ENCODE data around the gene KLRC3.
"Not testable (repeated sequence)": the region's sequence is repeated elsewhere in the genome, so short reads cannot be mapped to it uniquely, and the experiment has no call there.

Gene KLRC3

DNA sequence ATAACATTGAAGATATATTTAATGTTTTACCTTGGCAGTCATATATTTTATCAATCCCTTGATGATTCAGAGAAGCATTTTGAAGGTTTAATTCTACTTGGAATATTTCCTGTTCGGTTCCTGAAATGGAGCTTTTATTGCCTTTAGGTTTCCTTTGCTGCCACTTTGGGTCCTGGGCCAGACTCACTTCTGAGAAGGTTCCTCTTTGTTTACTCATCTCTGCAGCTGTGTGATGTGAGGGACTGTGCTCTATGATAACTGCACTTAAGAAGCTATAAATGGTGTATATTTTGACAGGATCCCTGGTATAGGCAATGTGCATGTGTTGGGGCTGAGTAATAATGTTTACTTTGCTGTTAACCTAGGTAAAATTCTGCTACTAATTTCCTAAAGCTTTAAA lies at the start of gene KLRC3:
Gene KLRC3 (minus strand): TSS at position 262 of the 400 bp plus-strand sequence. CDS start 45 bp downstream, at position 217.
- DNase-seq = not testable (repeated sequence)

DNA sequence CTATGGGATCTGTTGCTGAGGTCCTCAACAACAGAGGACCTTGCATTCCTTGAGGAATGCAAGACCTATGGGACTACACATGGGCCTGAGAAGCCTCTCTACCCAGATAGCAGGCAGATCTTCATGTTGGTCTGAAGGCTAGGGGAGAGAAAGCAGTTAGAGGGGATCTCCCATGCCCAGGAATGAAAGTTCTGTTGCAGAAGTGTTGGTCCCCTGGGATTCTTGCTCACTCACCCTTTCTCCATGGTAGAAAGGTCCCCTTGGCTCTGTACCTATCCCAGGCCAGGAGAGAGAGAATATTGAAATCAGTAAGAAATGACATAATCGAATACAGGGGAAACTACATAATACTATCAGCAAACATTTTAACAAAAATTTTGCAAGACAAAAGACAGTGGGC lies 49.3 kb upstream of the KLRC3 start:
- no peak for DNase-seq

DNA sequence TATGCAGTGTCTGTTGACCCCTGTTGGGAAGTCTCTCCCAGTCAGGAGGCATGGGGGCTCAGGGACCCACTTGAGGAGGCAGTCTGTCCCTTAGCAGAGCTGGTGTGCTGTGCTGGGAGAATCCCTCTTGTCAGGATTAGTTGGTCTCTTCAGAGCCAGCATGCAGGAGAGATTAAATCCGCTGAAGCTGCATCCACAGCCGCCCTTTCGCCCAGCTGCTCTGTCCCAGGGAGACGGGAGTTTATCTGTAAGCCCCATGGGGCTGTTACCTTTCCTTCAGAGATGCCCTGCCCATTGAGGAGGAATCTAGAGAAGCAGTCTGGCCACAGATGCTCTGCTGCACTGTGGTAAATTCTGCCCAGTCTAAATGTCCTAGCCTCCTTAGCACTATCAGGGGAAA lies 45.9 kb upstream of the KLRC3 start:
- no peak for DNase-seq

DNA sequence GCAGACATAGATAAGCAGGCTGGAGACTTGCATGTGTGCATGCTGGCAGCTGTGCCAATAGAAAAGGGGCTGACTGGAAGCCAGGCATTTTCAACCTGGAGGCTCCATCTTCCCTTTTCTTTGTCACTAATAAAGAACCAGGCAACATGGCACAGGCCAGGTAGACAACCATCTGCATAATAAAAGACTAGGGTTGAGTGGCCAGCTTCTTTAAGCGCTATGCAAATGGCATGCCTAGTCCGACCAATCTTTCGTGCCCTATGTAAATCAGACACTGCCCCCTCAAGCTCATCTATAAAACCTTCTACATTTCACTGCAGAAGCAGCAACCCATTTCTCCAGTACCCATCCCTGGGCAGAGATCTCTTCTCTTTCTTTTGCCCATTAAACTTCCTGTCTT lies 37.4 kb upstream of the KLRC3 start:
- no peak for DNase-seq

DNA sequence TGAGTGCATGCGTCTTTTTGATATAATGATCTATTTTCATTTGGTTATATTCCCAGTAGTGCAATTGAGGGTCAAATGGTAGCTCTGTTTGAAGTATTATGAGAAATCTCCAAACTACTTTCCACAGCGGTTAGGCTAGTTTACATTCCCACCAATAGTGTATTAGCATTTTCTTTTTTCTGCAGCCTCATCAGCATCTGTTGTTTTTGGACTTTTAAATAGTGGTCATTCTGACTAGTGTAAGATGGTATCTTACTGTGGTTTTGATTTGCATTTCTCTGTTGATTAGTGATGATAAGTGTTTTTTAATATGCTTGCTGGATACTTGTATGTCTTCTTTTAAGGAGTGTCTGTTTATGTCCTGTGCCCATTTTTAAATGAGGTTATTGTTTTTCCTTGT lies 36.5 kb upstream of the KLRC3 start:
- DNase-seq = no peak

DNA sequence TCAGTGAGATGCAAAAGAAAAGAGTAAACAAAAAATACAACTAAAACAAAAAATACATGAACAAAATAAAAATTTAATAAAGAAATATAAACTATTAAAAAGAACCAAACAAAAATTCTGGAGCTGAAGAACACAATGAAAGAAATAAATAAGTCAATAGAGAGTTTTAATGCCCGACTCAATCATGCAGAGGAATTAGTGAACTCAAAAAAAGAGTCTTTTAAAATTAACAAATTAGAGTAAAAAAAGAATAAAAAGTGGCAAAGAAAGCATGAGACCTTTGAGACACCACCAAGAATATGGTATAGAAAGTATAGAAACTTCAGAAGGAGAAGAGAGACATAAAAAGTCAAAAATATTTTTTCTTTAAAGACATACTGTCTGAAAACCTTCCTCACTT lies 35.4 kb upstream of the KLRC3 start:
- no peak for DNase-seq

DNA sequence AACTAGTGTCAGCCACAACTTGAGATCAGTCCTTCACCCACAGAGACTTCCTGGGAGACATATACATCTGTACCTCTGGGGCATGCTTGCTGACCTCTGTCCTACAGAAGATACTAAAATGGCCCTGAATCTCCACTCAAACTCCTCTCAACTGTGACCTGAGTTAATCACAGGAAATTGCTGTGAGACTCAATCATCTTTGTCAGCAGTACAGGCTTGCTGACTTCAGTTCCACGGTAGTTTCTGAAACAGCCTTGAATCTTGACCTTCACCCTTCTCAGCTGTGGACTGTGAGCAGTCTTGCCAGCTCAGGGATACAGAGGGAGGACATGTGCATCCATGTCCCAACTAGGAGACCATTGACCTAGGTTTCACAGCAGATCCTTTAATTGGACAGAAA lies 34.1 kb upstream of the KLRC3 start:
- DNase-seq = no peak

DNA sequence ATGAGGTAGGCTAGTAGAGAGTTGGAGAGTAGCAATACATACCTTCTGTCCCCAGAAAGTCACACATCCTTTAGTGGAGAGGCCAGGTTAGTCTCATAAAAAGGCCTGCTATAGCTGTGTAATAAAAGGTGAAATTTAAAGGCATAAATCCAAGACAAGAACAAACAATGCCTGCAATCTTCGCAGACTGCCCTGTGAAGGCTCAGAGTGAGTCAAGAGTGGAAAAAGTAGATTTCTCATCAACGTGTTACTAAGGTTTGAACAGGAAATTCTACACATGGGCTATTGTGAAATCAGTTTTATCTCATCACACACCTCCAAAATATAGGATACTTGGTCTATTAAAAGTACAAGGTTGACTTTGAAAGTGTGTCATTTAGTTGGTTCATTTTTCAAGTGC lies 32.8 kb upstream of the KLRC3 start, which contains the start of gene KLRC1:
Gene KLRC1 (minus strand): TSS at position 222 of the 400 bp plus-strand sequence. CDS start 2,221 bp downstream, outside the sequence.
- no peak for DNase-seq

DNA sequence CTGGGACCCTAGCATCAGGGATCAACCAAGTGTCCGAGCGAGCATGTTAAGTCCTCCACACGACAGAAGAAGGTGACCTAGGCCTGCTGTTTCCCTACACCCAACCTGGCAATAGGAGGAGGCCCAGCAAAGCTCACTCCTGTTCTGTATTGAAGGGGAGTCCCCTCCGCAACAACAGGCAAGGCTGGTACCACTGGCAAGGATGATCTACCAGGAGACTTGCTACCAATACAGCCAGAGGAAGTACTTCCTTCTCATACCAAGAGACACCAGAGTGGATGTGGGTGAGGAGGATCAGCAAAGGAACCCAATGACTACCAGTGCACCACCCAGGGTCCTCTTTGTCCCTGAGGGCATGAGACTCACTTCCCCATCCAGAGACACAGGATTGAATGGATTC lies 27.8 kb upstream of the KLRC3 start:
- DNase-seq = no peak

DNA sequence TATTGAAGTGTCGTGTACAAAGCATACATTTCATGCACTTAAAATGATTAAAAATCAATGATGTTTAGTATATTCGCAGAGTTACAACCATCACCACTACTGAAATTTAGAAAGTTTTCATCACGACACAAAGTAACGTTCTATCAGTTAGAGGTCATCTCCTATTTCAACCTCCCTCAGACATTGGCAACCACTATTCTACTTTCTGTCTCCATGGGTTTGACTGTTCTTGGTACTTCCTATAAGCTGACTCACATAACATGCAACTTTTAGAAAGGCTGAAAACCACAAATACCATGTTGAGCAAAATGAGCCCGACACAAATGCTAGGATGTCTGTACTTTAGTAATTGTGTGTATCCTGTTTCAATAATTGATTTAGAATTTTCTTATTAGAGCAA lies 25.7 kb upstream of the KLRC3 start:
- DNase-seq = not testable (repeated sequence)

DNA sequence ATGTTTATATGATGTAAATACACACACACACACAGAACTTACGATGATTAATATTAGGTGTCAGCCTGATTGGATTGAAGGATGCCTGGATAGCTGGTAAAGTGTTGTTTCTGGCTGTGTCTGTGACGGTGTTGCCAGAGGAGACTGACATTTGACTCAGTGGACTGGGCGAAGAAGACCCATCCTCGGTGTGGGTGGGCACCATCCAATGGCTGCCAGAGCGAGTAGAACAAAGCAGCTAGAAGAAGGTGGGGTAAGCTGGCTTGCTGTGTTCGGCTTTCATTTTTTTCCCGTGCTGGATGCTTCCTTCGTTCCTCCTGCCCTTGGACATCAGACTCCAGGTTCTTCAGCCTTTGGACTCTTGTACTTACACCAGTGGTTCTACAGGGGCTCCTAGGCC lies 20.7 kb upstream of the KLRC3 start:
- DNase-seq = not testable (repeated sequence)

DNA sequence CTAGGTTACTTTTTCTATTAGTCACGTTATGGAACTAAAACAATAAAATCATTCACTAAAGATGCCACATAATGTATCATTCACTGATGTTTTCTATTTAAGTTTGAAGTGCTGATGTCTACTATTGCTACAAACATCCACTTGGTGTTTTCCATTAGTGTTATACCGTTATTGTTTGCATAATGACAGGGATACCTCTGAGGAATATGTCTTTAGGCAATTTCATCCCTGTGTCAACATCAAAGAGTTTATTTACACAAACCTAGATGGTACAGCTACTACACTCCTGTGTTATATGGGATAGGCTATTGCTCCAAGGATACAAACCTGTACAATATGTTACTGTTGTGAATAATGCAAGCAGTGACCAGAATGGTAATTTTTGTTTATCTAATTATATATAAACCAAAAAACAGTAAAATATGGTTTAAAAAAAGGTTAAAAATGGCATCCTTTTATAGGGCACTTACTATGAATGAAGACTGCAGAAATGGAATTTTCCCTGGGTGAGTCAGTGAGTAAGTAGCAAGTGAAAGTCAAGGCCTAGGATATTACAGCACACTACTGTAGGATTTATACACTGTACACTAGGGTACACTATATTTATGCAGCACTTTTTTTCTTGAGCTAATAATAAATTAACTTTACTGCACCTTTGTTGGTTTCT lies 19.3 kb upstream of the KLRC3 start:
- not testable (repeated sequence) for DNase-seq

DNA sequence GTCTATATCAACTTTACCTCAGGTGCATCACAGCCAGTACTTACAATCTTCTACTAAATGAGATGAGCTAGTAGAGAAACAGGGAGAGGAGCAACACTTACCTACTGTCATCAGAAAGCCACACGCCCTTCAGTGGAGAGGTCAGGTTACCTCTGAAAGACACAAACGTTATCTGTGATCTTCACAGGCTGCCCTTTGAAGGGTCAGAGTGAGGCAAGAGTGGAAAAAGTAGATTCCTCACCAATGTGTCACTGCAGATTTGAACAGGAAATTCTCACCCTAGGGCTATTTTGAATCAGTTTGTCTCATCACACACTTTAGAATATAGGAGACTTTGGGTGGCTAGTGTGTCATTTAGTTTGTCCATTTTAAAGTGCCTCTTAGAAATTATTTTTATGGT lies 17.2 kb upstream of the KLRC3 start:
- not testable (repeated sequence) for DNase-seq

DNA sequence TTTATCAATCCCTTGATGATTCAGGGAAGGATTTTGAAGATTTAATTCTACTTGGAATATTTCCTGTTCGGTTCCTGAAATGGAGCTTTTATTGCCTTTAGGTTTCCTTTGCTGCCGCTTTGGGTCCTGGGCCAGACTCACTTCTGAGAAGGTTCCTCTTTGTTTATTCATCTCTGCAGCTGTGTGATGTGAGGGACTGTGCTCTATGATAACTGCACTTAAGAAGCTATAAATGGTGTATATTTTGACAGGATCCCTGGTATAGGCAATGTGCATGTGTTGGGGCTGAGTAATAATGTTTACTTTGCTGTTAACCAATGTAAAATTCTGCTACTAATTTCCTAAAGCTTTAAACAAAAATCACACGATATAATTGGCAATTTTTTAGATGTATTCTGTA lies 15.4 kb upstream of the KLRC3 start, which contains the start of gene KLRC2:
Gene KLRC2 (minus strand): TSS at position 195 of the 400 bp plus-strand sequence. CDS start 24 bp downstream, at position 171.
- not testable (repeated sequence) for DNase-seq

DNA sequence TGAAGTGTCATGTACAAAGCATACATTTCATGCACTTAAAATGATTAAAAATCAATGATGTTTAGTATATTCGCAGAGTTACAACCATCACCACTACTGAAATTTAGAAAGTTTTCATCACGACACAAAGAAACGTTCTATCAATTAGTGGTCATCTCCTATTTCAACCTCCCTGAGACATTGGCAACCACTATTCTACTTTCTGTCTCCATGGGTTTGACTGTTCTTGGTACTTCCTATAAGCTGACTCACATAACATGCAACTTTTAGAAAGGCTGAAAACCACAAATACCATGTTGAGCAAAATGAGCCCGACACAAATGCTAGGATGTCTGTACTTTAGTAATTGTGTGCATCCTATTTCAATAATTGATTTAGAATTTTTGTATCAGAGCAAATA lies 10.2 kb upstream of the KLRC3 start:
- not testable (repeated sequence) for DNase-seq

DNA sequence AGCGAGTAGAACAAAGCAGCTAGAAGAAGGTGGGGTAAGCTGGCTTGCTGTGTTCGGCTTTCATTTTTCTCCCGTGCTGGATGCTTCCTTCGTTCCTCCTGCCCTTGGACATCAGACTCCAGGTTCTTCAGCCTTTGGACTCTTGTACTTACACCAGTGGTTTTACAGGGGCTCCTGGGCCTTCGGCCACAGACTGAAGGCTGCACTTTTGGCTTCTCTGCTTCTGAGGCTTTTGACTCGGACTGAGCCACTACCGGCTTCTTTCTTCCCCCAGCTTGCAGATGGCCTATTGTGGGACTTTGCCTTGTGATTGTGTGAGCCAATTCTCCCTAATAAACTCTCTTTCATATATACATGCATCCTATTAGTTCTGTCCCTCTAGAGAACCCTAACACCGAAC lies 5.5 kb upstream of the KLRC3 start:
- not testable (repeated sequence) for DNase-seq

DNA sequence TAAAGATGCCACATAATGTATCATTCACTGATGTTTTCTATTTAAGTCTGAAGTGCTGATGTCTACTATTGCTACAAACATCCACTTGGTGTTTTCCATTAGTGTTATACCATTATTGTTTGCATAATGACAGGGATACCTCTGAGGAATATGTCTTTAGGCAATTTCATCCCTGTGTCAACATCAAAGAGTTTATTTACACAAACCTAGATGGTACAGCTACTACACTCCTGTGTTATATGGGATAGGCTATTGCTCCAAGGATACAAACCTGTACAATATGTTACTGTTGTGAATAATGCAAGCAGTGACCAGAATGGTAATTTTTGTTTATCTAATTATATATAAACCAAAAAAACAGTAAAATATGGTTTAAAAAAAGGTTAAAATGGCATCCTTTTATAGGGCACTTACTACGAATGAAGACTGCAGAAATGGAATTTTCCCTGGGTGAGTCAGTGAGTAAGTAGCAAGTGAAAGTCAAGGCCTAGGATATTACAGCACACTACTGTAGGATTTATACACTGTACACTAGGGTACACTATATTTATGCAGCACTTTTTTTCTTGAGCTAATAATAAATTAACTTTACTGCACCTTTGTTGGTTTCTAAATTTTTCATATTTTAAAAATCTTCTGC lies 4.0 kb upstream of the KLRC3 start:
- not testable (repeated sequence) for DNase-seq

DNA sequence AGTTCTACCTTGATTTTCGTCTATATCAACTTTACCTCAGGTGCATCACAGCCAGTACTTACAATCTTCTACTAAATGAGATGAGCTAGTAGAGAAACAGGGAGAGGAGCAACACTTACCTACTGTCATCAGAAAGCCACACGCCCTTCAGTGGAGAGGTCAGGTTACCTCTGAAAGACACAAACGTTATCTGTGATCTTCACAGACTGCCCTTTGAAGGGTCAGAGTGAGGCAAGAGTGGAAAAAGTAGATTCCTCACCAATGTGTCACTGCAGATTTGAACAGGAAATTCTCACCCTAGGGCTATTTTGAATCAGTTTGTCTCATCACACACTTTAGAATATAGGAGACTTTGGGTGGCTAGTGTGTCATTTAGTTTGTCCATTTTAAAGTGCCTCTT lies 1.8 kb upstream of the KLRC3 start:
- not testable (repeated sequence) for DNase-seq

DNA sequence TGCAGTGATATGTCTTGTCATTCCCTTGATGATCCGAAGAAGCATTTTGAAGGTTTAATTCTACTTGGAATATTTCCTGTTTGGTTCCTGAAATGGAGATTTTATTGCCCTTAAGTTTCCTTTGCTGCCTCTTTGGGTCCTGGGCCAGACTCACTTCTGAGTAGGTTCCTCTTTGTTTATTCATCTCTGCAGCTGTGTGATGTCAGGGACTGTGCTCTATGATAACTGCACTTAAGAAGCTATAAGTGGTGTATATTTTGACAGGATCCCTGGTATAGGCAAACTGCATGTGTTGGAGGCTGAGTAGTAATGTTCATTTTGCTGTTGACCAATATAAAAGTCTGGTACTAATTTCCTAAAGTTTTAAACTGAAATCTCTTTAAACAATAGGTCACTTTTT lies 11.0 kb downstream of the KLRC3 start, which contains the start of gene KLRC4:
Gene KLRC4 (minus strand): TSS at position 366 of the 400 bp plus-strand sequence. CDS start 182 bp downstream, at position 184.
- DNase-seq = no peak

DNA sequence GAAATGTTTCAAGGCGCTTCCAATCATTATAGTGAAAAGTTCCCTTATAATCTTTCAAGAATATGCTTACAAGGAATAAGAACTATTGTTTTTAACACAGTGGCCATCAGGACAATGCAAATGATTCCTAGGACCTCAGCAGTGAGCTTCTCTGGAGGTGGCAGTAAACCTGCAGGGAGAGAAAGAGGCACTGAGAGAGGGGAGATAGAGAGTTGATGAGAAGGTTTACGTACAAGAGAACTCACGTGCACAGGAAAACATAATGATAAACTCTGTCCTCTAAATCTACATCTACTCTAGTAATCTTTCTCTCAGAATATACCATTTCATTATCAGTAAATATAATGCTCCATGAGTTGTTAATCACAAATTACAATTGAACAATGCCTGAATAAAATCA lies 11.6 kb downstream of the KLRC3 start:
- DNase-seq = no peak

DNA sequence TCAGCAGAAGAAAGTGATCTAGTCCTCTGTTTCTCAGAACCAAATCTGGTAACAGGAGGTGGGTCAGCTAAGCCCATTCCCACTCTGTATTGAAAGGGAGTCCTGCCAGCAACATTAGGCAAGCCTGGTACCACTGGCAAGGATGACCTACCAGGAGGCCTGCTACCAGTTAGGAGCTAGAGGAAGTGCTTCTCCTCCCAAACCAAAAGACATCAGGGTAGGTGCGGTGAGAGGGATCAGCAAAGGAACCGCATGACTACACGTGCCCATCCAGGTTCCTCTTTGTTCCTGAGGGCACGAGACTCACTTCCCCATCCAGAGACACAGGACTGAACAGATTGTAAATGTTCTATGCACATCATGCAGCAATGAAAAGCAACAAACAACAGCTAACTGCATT lies 13.7 kb downstream of the KLRC3 start:
- DNase-seq = no peak

DNA sequence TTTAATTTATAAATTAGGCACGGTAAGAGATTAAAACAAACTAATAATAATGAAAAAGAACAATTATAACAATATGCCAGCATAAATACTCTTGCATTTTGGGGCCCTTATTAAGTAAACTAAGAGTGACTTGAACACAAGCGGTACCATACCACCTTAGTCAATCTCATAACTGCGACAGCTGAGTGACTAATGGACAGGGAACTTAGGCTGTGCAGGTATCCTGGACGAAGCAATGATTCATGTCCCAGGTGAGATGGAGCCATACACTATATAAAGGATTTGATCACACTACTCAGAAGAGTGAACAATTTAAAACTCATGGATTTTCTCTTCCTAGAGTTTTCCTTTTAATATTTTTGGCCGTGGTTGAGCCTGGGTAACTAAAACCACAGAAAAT lies 15.1 kb downstream of the KLRC3 start:
- no peak for DNase-seq

DNA sequence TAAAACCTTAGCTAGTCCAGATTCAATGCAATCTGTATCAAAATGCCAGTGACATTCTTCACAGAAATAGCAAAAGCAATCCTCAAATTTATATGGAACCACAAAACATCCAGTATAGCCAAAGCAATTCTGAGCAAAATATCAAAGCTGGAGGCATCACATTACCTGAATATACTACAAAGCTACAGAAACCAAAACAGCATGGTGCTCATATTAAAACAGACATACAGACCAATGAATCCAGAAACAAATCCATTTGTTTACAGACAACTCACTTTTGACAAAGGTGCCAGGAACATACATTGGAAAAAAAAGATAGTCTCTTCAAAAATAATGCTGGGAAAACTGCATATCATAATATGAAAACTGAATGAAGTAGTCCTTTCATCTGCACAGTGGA lies 15.6 kb downstream of the KLRC3 start:
- DNase-seq = no peak

DNA sequence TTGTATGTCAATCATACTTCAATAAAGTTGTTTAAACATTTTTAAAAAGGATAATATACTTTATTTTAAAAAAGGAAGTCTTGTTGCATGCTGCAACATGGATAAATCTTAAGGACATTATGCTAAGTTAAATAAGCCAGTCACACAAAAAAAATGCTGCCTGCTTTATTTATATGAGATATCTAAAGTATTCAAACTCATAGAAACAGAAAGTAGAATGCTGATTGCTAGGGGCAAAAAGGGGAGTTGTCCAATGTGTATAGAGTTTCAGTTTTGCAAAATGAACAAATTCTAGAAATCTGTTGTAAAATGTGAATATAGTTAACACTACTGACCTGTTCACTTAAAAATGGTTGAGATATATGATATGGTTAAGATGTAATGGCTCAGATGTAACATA lies 19.6 kb downstream of the KLRC3 start:
- no peak for DNase-seq

Measured in NCI-H446 (cell line).